NCI-H524 treated with DMSO at 0.1 percent for 48 hours (cell line): ENCODE measurements around the gene PTHLH.

Experiments used
- DNase-seq: peaks from one replicate; lab custom pipeline; 2025; lab: John Stamatoyannopoulos, UW

Gene PTHLH

GRCh38 chr12:27974735-27975221 lies 2.2 kb upstream of the PTHLH start:
- DNase-seq = no peak

GRCh38 chr12:27973487-27973890 lies 956 bp upstream of the PTHLH start:
- DNase-seq = no peak

GRCh38 chr12:27971606-27972005 lies 927 bp downstream of the PTHLH start:
- no peak for DNase-seq

- DNase-seq = no peak
Observed at GRCh38 chr12:27971121-27971489, 1.4 kb downstream of the PTHLH start.

GRCh38 chr12:27970401-27971120 lies 2.0 kb downstream of the PTHLH start:
- no peak for DNase-seq

GRCh38 chr12:27969624-27970400 lies 2.7 kb downstream of the PTHLH start:
- no peak for DNase-seq

GRCh38 chr12:27968972-27969623 lies 3.4 kb downstream of the PTHLH start:
- peak; percentile 16 for DNase-seq

- DNase-seq = no peak
Observed at GRCh38 chr12:27967551-27968054, 4.9 kb downstream of the PTHLH start.

GRCh38 chr12:27966870-27967269 lies 5.7 kb downstream of the PTHLH start:
- no peak for DNase-seq

- no peak for DNase-seq
Observed at GRCh38 chr12:27965966-27966365, 6.6 kb downstream of the PTHLH start.

- no peak for DNase-seq
Observed at GRCh38 chr12:27965411-27965810, 7.1 kb downstream of the PTHLH start.

GRCh38 chr12:27964123-27964522 lies 8.4 kb downstream of the PTHLH start:
- no peak for DNase-seq

GRCh38 chr12:27960821-27961220 lies 11.7 kb downstream of the PTHLH start:
- DNase-seq = no peak

GRCh38 chr12:27958675-27959074 lies 13.9 kb downstream of the PTHLH start:
- DNase-seq = no peak

- DNase-seq = no peak
Observed at GRCh38 chr12:27957366-27957765, 15.2 kb downstream of the PTHLH start.

GRCh38 chr12:27953817-27954216 lies 18.7 kb downstream of the PTHLH start:
- no peak for DNase-seq

- no peak for DNase-seq
Observed at GRCh38 chr12:27953348-27953747, 19.2 kb downstream of the PTHLH start.

GRCh38 chr12:27952510-27952909 lies 20.0 kb downstream of the PTHLH start:
- DNase-seq = no peak

- no peak for DNase-seq
Observed at GRCh38 chr12:27951898-27952297, 20.6 kb downstream of the PTHLH start.

GRCh38 chr12:27946421-27946820 lies 26.1 kb downstream of the PTHLH start:
- DNase-seq = no peak

GRCh38 chr12:27940756-27941402 lies 31.7 kb downstream of the PTHLH start:
- peak; percentile 10 for DNase-seq

- no peak for DNase-seq
Observed at GRCh38 chr12:27940245-27940644, 32.3 kb downstream of the PTHLH start.
